Stimulated activated naive CD8-positive, alpha-beta T cell treated with anti-CD3 and anti-CD28 coated beads, Interleukin-15, amount 100 ng/mL, for 72 hours (primary cell): ENCODE results near the gene ESR1.
"Not testable (repeated sequence)": the region's sequence is repeated elsewhere in the genome, so short reads cannot be mapped to it uniquely, and the experiment has no call there.

Source experiments
- ATAC-seq: fragments of 150-1000 bp; cut with Tn5 transposase; 2 replicates; pipeline ENCODE4 v1.10.0; 2021; ENCODE audit warnings: mild to moderate bottlenecking, moderate library complexity
- DNase-seq, 2 donors: peaks; one replicate each; pipeline ENCODE4 v3.0.0; 2021 to 2022
- H3K27ac Mint-ChIP-seq, 2 donors: one replicate each; pipeline ENCODE4 v1.8.0; 2022; ENCODE audit warnings: mild to moderate bottlenecking in 2 of 2, mixed read lengths in 2 of 2, moderate library complexity in 2 of 2
- H3K27me3 Mint-ChIP-seq: one replicate; pipeline ENCODE4 v1.8.0; 2022; ENCODE audit warnings: mixed read lengths
- H3K4me1 Mint-ChIP-seq: one replicate; pipeline ENCODE4 v1.8.0; 2022; ENCODE audit warnings: mild to moderate bottlenecking, mixed read lengths
- H3K4me3 Mint-ChIP-seq, 2 donors: one replicate each; pipeline ENCODE4 v1.8.0; 2022; ENCODE audit warnings: mild to moderate bottlenecking in 2 of 2, mixed read lengths in 2 of 2, moderate library complexity in 1 of 2
- H3K9me3 Mint-ChIP-seq, 2 donors: one replicate each; pipeline ENCODE4 v1.8.0; 2022; ENCODE audit warnings: mixed read lengths in 2 of 2

Gene ESR1

DNA sequence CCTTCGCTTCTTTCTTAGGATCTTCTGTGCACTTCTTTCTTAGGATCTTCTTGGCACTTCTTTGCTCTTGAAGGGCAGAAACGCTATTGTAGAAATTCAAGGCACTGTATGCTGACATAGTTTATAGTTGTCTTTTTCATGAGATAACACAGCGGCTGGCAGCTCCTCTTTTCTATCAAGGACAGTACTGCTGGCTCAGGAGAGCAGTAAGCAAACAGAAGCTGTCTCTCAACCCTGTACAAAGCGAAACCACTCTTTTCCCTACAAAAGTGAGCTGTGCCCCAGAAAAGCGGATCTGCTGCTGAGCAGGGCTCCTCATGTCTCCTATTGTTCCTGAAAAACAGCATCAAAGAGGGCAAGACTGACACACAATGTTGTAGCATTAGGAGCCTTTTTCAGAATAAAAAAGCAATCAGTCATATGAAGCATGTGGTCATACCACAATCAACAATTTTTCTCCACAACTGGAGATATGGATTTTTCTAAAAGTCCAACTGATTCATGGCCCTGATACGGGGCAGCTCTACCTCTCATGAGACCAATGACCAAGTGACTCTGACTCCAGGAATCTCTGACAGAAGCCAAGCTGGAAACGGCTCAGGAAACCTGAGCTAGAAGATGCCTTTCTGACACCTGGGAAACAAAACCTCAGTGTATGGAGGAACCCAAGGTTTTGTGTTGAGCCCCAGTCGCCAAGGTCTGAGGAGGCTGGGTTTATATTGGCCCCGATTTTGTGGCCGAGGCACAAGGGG is 255.9 kb downstream of the ESR1 start:
- no peak overlapping the region for H3K27ac Mint-ChIP-seq
- peaks cover under 1% of the 10 kb centered on the region for H3K27me3 Mint-ChIP-seq
- no peak overlapping the region for H3K4me3 Mint-ChIP-seq
- no peak for DNase-seq
- H3K9me3 Mint-ChIP-seq, result no peaks in the 10 kb centered on the region
- no peak for ATAC-seq
- H3K4me1 Mint-ChIP-seq, result no peaks in the 10 kb centered on the region

DNA sequence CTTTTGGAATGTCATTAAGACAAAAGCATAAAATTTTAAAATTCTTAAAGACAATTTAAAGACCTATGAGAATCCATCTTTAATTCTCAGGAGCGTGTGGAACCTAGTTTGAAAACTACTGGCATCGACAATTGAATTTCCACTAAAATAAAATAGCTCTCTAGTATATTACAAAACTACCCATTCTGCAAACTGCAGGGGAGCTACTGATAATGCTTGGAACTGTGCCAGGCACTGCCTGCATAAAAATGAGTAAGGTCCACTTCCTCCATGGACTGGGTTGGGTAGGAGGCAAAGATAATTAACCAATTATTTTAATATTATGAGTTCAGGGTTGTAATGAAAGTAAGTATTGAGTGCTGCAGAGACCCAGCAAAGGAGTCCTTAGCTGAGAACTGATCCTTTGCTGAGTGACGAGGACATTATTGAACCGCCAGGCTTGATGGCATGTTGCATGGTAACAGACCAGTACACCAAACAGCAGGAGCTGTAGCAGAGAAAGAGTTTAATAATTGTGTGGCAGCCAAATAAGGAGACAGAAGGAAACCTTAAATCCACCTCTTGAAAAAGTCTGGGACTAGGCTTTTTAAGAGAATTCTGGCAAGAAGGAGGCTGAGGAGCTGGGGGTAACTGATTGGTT is 261.3 kb downstream of the ESR1 start:
- DNase-seq, result no peak
- no peak overlapping the region for H3K27ac Mint-ChIP-seq
- H3K9me3 Mint-ChIP-seq, result no peaks in the 10 kb centered on the region
- H3K4me3 Mint-ChIP-seq, result no peak overlapping the region
- ATAC-seq, result no peak
- H3K27me3 Mint-ChIP-seq, result no peaks in the 10 kb centered on the region
- no peaks in the 10 kb centered on the region for H3K4me1 Mint-ChIP-seq

DNA sequence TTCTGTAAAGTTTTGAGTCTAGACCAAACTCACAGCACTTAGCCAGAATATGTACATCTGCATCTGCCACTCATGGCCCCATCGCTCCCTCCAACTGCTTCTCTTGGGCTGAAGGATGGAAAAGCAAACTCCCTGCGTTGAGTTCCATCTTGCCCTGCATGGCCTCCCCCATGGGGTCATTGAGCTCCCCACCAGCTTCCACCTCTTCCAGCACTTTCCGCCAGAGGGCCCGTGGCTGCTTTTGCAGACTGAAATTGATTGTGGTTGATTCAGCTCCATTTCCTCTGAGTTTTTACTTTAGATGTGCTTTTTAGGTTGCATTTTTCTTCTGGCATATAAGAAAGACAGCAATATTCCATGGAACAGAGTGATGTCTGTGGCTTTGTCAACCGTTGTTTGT is 263.1 kb downstream of the ESR1 start:
- no peak for ATAC-seq
- H3K9me3 Mint-ChIP-seq, result peaks cover 2 to 10% of the 10 kb centered on the region in 2 donors
- no peak overlapping the region for H3K4me3 Mint-ChIP-seq
- no peak for DNase-seq
- no peaks in the 10 kb centered on the region for H3K4me1 Mint-ChIP-seq
- no peaks in the 10 kb centered on the region for H3K27me3 Mint-ChIP-seq
- H3K27ac Mint-ChIP-seq, result peak overlapping the region in 1 of 2 donors; percentile 69

DNA sequence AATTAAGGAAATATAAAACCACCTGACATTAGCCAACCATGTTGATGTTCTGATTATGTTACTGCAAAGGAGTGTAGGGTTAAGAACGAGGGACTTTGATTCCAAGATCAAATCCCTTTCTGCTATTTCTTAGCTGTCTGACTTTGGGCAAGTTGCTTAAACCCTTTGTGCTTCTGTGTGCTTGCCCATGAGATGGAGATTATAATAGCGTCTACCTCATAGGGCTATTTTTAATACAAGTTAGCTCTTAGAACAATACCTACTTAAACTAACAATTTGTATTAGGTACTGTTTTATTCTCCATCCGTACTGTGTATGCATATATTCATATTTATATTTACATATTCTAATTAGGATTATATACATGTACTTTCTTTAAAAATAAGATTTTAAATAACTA is 263.8 kb downstream of the ESR1 start:
- no peaks in the 10 kb centered on the region for H3K4me1 Mint-ChIP-seq
- peaks cover 10 to 18% of the 10 kb centered on the region in 2 donors for H3K9me3 Mint-ChIP-seq
- DNase-seq (no peak), ATAC-seq (no peak)
- no peak overlapping the region for H3K4me3 Mint-ChIP-seq
- no peaks in the 10 kb centered on the region for H3K27me3 Mint-ChIP-seq
- H3K27ac Mint-ChIP-seq, result no peak overlapping the region

DNA sequence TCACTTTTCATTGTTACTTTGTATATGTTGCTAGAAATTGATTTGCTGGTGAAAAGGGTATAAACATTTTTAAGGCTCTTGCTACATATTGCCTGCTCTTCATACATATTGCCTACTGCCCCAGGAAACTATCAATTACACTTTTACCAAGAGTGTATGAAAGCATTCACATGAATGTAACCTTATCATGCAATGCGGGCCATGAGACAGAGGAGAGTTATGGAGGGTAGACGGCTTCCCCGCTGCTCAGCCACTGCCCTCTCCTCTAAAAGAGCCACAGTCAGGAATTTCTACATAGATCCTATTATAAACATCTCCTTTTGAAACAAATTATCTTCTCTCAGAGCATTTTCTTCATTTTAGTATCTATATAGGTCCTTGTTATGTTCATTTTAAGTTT is 264.4 kb downstream of the ESR1 start:
- Mint-ChIP-seq H3K4me1 (no peaks in the 10 kb centered on the region), H3K27ac (no peak overlapping the region), H3K4me3 (no peak overlapping the region), H3K27me3 (no peaks in the 10 kb centered on the region), H3K9me3 (peaks cover 15 to 22% of the 10 kb centered on the region in 2 donors)
- DNase-seq (no peak), ATAC-seq (no peak)

DNA sequence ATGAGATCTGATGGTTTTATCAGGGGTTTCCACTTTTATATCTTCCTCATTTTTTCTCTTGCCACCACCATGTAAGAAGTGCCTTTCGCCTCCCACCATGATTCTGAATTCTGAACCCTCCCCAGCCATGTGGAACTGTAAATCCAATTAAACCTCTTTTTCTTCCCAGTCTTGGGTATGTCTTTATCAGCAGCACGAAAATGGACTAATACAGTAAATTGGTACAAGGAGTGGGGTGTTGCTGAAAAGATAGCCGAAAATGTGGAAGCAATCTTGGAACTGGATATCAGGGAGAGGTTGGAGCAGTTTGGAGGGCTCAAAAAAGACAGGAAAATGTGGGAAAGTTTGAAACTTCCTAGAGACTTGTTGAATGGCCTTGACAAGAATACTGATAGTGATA is 268.8 kb downstream of the ESR1 start:
- DNase-seq, H3K27ac Mint-ChIP-seq, H3K4me3 Mint-ChIP-seq, ATAC-seq, H3K4me1 Mint-ChIP-seq: not testable (repeated sequence)
- Mint-ChIP-seq H3K9me3 (peaks cover 22 to 31% of the 10 kb centered on the region in 2 donors), H3K27me3 (peaks cover 11% of the 10 kb centered on the region)

DNA sequence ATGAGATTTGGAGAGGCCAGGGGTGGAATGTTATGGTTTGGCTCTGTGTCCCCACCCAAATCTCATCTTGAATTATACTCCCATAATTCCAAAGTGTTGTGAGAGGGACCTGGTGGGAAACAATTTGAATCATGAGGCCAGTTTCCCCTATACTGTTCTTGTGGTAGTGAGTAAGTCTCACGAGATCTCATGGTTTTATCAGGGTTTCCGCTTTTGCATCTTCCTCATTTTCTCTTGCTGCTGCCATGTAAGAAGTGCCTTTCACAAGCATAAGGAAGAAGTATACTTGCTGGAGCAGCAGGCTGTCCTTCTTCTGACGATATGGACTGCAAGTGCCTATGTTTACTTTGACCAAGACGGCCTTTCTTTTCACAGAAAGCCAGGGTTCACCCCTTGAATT is 270.5 kb downstream of the ESR1 start:
- Mint-ChIP-seq H3K27me3 (peaks cover 12% of the 10 kb centered on the region), H3K27ac (no peak overlapping the region), H3K9me3 (peaks cover 26 to 35% of the 10 kb centered on the region in 2 donors), H3K4me1 (no peaks in the 10 kb centered on the region), H3K4me3 (no peak overlapping the region)
- ATAC-seq (no peak), DNase-seq (no peak)

DNA sequence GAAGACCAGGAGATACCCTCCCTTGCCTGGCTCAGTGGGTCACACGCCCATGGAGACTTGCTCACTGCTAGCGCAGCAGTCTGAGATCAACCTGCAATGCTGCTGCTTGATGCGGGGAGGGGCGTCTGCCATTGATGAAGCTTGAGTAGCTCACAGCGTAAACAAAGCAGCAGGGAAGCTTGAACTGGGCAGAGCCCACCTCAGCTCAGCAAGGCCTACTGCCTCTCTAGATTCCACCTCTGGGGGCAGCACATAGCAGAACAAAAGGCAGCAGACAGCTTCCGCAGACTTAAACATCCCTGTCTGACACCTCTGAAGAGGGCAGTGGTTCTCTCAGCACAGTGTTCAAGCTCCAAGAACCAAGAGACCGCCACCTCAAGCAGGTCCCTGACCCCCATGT is 271.3 kb downstream of the ESR1 start:
- Mint-ChIP-seq H3K27me3 (peaks cover 12% of the 10 kb centered on the region), H3K27ac (no peak overlapping the region), H3K4me1 (no peaks in the 10 kb centered on the region), H3K4me3 (no peak overlapping the region), H3K9me3 (peaks cover 26 to 35% of the 10 kb centered on the region in 2 donors)
- DNase-seq, result no peak
- ATAC-seq, result no peak

DNA sequence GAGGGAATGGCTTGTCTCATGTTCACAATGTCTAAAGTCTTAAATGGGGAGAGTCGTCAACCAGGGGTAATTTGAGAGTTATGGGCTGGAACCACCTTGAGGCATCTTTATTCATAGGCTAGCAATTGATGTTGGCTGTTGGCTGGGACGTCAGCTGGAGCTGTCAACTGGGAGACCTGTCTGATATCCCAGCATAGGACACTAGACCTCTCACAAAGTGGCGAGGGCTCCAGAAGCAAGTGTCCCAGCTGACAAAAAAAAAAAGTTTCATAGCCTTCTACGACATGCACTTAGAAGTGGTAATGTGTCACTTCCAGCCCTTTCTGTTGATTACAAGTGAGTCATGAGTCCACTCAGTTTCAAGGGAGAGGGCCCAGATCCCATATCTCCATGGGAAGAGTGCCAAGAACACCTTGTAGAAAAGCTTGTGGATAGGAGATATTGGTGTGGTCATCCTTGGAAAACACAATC is 278.0 kb downstream of the ESR1 start:
- no peaks in the 10 kb centered on the region for H3K4me1 Mint-ChIP-seq
- peaks cover 4 to 12% of the 10 kb centered on the region in 2 donors for H3K9me3 Mint-ChIP-seq
- no peak overlapping the region for H3K27ac Mint-ChIP-seq
- H3K4me3 Mint-ChIP-seq, result no peak overlapping the region
- DNase-seq, result no peak
- H3K27me3 Mint-ChIP-seq, result peaks cover 9% of the 10 kb centered on the region
- no peak for ATAC-seq

DNA sequence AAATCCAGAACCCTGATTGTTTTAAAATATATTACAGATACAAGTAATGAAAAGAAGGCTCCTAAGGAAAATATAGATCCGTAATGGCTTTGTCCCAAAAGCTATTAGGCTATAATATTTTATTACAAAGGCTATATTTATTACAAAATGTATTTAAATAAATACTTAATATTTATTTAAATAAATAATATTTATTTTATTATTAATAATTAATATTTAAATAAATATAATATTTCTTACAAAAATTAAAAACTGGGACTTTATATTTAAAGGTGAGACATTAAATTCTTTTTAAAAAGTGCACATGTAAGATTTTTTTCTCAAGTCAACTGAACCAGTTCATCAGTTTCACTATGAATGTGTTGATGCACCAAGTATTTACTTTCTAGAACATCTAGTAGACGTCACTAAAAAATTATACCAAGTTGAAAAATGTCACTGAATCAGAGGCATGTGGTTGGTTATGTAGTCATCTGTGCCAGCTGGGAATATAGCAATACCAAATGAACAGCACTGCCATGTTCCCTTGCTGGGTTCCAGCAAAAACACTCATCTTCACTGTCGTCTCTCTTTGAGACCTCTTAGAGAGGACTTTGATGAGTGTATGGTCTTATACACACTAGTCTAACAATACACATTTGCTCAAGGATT is 278.9 kb downstream of the ESR1 start:
- no peak for ATAC-seq
- H3K27ac Mint-ChIP-seq, result no peak overlapping the region

DNA sequence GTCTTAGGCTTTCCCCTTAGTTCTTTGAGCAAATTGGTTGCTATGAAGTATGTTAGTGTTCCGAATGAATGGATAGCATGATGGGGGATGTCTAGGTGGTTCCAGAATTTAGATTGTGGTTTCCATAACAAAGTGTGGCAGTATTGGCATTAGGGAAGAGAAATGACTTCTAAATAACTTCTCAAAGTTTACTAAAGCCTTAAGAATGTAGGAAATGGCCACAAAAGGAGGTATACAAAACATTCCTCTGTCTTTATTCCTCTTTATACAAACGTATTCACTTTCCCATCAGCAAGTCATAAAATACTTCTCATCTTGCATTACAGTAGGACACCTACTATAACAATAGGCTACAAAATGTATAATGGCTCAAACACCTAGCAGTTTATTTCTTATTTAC is 279.6 kb downstream of the ESR1 start:
- no peaks in the 10 kb centered on the region for H3K27me3 Mint-ChIP-seq
- no peak overlapping the region for H3K4me3 Mint-ChIP-seq
- no peaks in the 10 kb centered on the region for H3K9me3 Mint-ChIP-seq
- ATAC-seq (no peak), DNase-seq (no peak)
- no peak overlapping the region for H3K27ac Mint-ChIP-seq
- H3K4me1 Mint-ChIP-seq, result no peaks in the 10 kb centered on the region

More for the DNA sequence above, 278.9 kb downstream of the ESR1 start:
- no peaks in the 10 kb centered on the region for H3K4me1 Mint-ChIP-seq
- H3K9me3 Mint-ChIP-seq, result peaks cover 3 to 4% of the 10 kb centered on the region in 2 donors
- H3K4me3 Mint-ChIP-seq, result no peak overlapping the region
- DNase-seq, result no peak
- H3K27me3 Mint-ChIP-seq, result peaks cover under 1% of the 10 kb centered on the region

DNA sequence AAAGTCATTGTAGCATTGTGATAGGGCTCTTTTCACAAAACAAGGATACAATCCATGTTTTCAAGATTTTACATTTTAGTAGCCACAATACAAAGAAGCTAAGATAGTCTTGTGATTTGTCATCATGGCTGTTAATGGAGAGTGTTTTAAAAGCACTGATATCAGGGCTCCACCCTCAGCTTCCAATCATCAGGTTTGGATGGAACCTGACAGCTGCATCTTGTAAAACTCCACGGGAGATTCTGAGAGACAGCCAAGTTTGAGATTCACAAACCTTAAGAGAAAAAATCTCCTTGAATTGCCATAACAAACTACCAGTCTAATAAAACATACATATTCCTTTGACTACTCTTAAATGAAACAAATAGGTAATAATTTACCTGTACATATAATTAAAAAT is 280.2 kb downstream of the ESR1 start:
- no peak for DNase-seq
- no peaks in the 10 kb centered on the region for H3K9me3 Mint-ChIP-seq
- no peak overlapping the region for H3K4me3 Mint-ChIP-seq
- H3K27me3 Mint-ChIP-seq, result no peaks in the 10 kb centered on the region
- H3K27ac Mint-ChIP-seq, result no peak overlapping the region
- H3K4me1 Mint-ChIP-seq, result no peaks in the 10 kb centered on the region
- ATAC-seq, result no peak

DNA sequence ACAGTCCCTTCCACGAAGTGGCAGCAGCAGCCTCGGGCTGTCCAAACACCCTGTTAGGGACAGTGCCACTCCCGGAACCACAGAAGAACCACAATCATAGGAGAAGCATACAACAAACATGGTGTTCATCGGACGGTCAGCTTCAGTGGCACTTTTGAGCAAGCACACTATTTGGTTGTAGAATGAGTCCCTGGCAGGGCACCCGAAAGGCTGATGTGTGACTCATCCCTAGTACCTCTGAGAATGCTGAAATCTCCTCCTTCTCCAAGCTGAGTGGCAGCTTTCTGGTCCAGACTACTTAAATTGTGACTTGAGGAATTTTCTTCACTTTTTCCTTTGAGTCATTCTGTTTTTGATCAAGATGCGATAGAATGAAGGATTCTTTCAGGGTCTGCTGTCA is 282.5 kb downstream of the ESR1 start:
- Mint-ChIP-seq H3K27me3 (no peaks in the 10 kb centered on the region), H3K4me3 (no peak overlapping the region), H3K27ac (no peak overlapping the region), H3K4me1 (no peaks in the 10 kb centered on the region), H3K9me3 (no peaks in the 10 kb centered on the region)
- no peak for DNase-seq
- no peak for ATAC-seq

DNA sequence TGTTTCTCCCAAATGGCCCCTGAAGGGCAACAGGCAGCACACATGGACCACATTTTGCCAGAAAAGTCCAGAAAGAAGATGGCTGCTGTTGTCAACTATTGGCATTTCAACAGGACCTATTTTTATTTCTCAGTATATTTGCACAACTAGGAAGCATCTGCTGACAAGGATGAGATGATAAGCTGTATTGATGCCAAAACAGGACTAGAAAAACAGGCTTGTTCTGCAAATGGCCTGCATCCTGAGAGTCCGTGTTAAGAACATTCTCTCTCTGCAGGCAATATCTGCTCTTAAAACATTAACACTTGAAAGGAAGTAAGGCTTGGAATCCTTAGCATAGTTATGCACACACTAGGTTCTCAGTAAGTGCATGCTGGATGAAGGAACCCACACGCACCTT is 283.7 kb downstream of the ESR1 start:
- H3K27me3 Mint-ChIP-seq, result no peaks in the 10 kb centered on the region
- H3K27ac Mint-ChIP-seq, result peak overlapping the region in 1 of 2 donors; percentile 69
- ATAC-seq (no peak), DNase-seq (no peak)
- H3K4me1 Mint-ChIP-seq, result no peaks in the 10 kb centered on the region
- no peaks in the 10 kb centered on the region for H3K9me3 Mint-ChIP-seq
- H3K4me3 Mint-ChIP-seq, result no peak overlapping the region

DNA sequence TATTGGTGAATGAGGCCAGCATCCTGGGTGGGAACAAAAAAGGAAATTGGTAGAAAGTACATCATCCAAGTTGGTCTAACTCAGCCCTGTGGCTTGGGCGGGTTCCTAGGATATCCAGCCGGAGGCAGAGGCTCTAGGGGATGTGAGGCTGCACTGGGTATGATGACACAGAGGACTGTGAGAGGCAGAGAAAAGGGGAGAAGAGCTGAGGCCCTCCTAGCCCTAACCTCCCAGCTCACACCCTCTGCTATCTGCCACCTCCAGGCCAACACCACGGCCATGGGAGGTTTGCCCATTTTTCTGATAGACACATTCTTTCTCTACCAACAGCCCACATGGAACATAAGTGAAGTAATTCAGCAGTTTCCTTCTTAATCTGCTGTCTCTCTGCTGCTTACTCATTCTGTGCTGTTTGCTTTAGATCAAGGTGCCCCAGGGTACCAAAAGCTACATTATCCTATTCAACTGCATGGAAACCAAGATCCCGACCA is 284.4 kb downstream of the ESR1 start:
- DNase-seq (no peak), ATAC-seq (no peak)
- Mint-ChIP-seq H3K27ac (peak overlapping the region in 1 of 2 donors; percentile 69), H3K27me3 (no peaks in the 10 kb centered on the region), H3K4me3 (no peak overlapping the region), H3K4me1 (no peaks in the 10 kb centered on the region), H3K9me3 (no peaks in the 10 kb centered on the region)

DNA sequence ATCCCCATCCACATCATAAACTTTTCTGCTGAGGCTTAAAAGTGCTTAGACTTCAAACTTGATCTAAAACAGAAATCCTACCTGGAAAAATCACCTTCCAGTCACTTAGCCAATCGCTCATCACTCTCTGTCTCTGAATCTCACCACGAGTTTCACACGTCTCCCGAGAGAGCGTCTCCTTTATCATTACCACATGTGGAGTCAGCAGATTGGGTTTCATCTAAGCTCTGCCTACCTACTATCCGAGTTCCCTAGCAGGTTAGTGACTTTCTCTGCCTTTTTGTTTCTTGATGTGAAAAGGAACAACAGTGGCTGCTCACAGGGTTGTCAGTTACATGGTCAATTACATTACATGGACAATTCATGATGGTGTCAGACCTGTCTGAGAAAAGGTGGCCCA is 286.2 kb downstream of the ESR1 start:
- no peak overlapping the region for H3K27ac Mint-ChIP-seq
- no peak for ATAC-seq

More for the DNA sequence above, 286.2 kb downstream of the ESR1 start:
- DNase-seq, result no peak
- H3K9me3 Mint-ChIP-seq, result no peaks in the 10 kb centered on the region
- H3K4me3 Mint-ChIP-seq, result no peak overlapping the region
- H3K4me1 Mint-ChIP-seq, result no peaks in the 10 kb centered on the region
- no peaks in the 10 kb centered on the region for H3K27me3 Mint-ChIP-seq
